Liver (tissue), 9 donors: ENCODE measurements around the gene DCAF16. TPM values are rescaled to one million over a fixed set of nuclear protein-coding genes. Genes with fewer than 3 reads are reported as not detected.

Experiments
- DNase-seq: peaks from one replicate; pipeline ENCODE4 v3.0.0-alpha.2; 2017; ENCODE audit warnings: low spot score
- H3K27ac ChIP-seq, 2 donors: one replicate each; pipeline ENCODE4 v1.7.0; 2013; ENCODE audit warnings: inconsistent platforms in 2 of 2, low read length in 2 of 2, control low read depth in 1 of 2, low read depth in 1 of 2, mild to moderate bottlenecking in 1 of 2
- H3K27me3 ChIP-seq, 4 donors: one replicate each; pipeline versions ENCODE4 v1.6.1 to v1.7.0; 2013; ENCODE audit warnings: low read length in 3 of 4, inconsistent platforms in 1 of 4, mild to moderate bottlenecking in 1 of 4, moderate library complexity in 1 of 4; ENCODE audit not compliant: control insufficient read depth in 4 of 4, insufficient read depth in 4 of 4
- H3K36me3 ChIP-seq, 4 donors: one replicate each; pipeline versions ENCODE4 v1.6.1 to v1.7.0; 2013; ENCODE audit warnings: low read length in 3 of 4, mild to moderate bottlenecking in 3 of 4, low read depth in 1 of 4, moderate library complexity in 1 of 4; ENCODE audit not compliant: control insufficient read depth in 4 of 4, insufficient read depth in 3 of 4
- H3K4me1 ChIP-seq, 4 donors: one replicate each; pipeline versions ENCODE4 v1.6.1 to v1.7.0; 2013; ENCODE audit warnings: low read length in 3 of 4, mild to moderate bottlenecking in 3 of 4, moderate library complexity in 1 of 4; ENCODE audit not compliant: control insufficient read depth in 4 of 4, insufficient read depth in 4 of 4
- H3K4me3 ChIP-seq, 3 donors: one replicate each; pipeline versions ENCODE4 v1.6.1 to v1.7.0; 2013; ENCODE audit warnings: low read length in 3 of 3, control low read depth in 1 of 3, low read depth in 1 of 3, mild to moderate bottlenecking in 1 of 3
- H3K9ac ChIP-seq, 2 donors: one replicate each; pipeline ENCODE4 v1.7.0; 2013; ENCODE audit warnings: low read length in 2 of 2, mild to moderate bottlenecking in 2 of 2, moderate library complexity in 2 of 2, control low read depth in 1 of 2, low read depth in 1 of 2
- H3K9me3 ChIP-seq, 4 donors: one replicate each; pipeline versions ENCODE4 v1.6.1 to v1.7.0; 2013; ENCODE audit warnings: low read length in 3 of 4; ENCODE audit not compliant: control insufficient read depth in 4 of 4
- ATF3 ChIP-seq: IDR thresholded peaks from 2 replicates; pipeline ENCODE4 v1.6.1; 2016; ENCODE audit warnings: antibody characterized with exemption
- EGR1 ChIP-seq, 2 donors: IDR thresholded peaks; 2 replicates each; pipeline ENCODE4 v1.6.1; 2016 to 2018; ENCODE audit warnings: antibody characterized with exemption in 2 of 2, low read depth in 2 of 2
- FOXA1 ChIP-seq: IDR thresholded peaks from 2 replicates; pipeline ENCODE4 v1.6.1; 2016; ENCODE audit warnings: antibody characterized with exemption
- FOXA2 ChIP-seq: IDR thresholded peaks from 2 replicates; pipeline ENCODE4 v1.6.1; 2016; ENCODE audit warnings: antibody characterized with exemption
- RAD21 ChIP-seq, 2 donors: IDR thresholded peaks; 2 replicates each; pipeline ENCODE4 v1.6.1; 2016; ENCODE audit warnings: antibody characterized with exemption in 2 of 2, mild to moderate bottlenecking in 2 of 2
- RXRA ChIP-seq, 2 donors: IDR thresholded peaks; 2 replicates each; pipeline ENCODE4 v1.6.1; 2017 to 2018; ENCODE audit warnings: antibody characterized with exemption in 2 of 2, mild to moderate bottlenecking in 1 of 2
- SP1 ChIP-seq: IDR thresholded peaks from 2 replicates; pipeline ENCODE4 v1.6.1; 2018; ENCODE audit warnings: antibody characterized with exemption, mild to moderate bottlenecking
- TAF1 ChIP-seq: conservative IDR thresholded peaks from 2 replicates; pipeline ENCODE4 v1.6.1; 2016; ENCODE audit warnings: antibody characterized with exemption, mild to moderate bottlenecking
- YY1 ChIP-seq: IDR thresholded peaks from 2 replicates; pipeline ENCODE4 v1.6.1; 2016; ENCODE audit warnings: antibody characterized with exemption, mild to moderate bottlenecking
- ZBTB33 ChIP-seq: IDR thresholded peaks from 2 replicates; pipeline ENCODE4 v1.6.1; 2016; ENCODE audit warnings: antibody characterized with exemption
- WGBS: extraction: QIAGEN DNeasy Blood & Tissue Kit; methylation state at CpG from one replicate; pipeline ENCODE4 v1.1.7; 2013; 5-methylcytosine and 5-hydroxymethylcytosine counted together
- polyA plus RNA-seq, 2 donors: library from polyadenylated mRNA; stranded (reverse) in 1 of 2; unstranded in 1 of 2; fragments of 200-250 nt in 1 of 2; fragments of >200 nt in 1 of 2; fragmentation: Nextera tagmentation in 1 of 2; extraction: Ambion mirVana in 1 of 2; gene quantifications; one replicate each; pipeline versions ENCODE4 v1.2.1 to v1.2.3, GENCODE V29; 2013 to 2015
- total RNA-seq, 2 donors: library from RNA; depleted of rRNA; stranded (reverse); fragments of >200 nt; gene quantifications; one replicate each; pipeline ENCODE4 v1.2.3, GENCODE V29; 2014
- TF ChIP-seq, protein P1 (sequence below): IDR thresholded peaks from 2 replicates; pipeline ENCODE4 v1.6.1; 2016; ENCODE audit warnings: antibody characterized with exemption, mild to moderate bottlenecking
- TF ChIP-seq, protein P2 (sequence below): IDR thresholded peaks from 2 replicates; pipeline ENCODE4 v1.6.1; 2016; ENCODE audit warnings: antibody characterized with exemption
- TF ChIP-seq, protein P3 (sequence below): fragments of 150-350 bp; IDR thresholded peaks from 2 replicates; pipeline ENCODE4 v1.5.1; 2017; ENCODE audit warnings: improper control_type of control experiment, low read depth, low read length; ENCODE audit not compliant: missing input control
- donor health status: healthy.
- donor health status: healthy.
- donor health status: healthy.
- donor health status: healthy.
- donor health status: healthy.

DCAF16 gene
- total and polyA plus RNA-seq, 4 donors = 1.6 to 13.4 (median 5.0) TPM

DNA sequence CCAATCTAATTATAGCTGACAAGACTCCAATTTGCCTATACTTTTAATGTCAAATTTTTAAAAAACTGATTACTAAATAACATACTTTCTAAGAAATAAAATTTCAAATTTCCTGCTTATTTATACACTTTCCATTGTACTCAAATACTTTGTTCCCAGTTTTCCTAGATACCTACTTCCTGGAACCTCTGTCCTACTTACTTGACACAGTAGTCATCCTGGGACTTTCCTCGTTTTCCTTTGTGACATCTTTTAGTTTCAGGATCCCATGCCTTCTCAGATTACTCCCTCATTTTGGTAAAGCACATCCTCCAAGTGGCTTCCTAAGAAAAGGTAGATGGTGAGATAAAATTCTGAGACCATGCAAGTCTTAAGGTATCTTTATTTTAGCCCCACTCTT, 15.8 kb downstream of the DCAF16 start:
- H3K27ac ChIP-seq = no peak overlapping the region
- H3K4me3 ChIP-seq = no peak overlapping the region
- H3K4me1 ChIP-seq = no peaks in the 10 kb centered on the region
- H3K27me3 ChIP-seq = no peaks in the 10 kb centered on the region
- H3K9ac ChIP-seq = no peak overlapping the region
- H3K9me3 ChIP-seq = no peaks in the 10 kb centered on the region
- 78% methylated on average over 1 of the region's 1 CpG for WGBS
- no peak for DNase-seq
- H3K36me3 ChIP-seq = peaks cover 0 to 4% (median 2%) of the 10 kb centered on the region in 4 donors
- TF ChIP-seq EGR1 (IDR thresholded peaks at IDR 0.05; ENCODE audit: low read depth in 2 of 2) = no peak
- no peak for TF ChIP-seq ATF3
- no peak for TF ChIP-seq SP1
- no peak for TF ChIP-seq RXRA (IDR thresholded peaks at IDR 0.05)
- TF ChIP-seq RAD21 (IDR thresholded peaks at IDR 0.05) = no peak
- TF ChIP-seq FOXA2 = no peak
- TF ChIP-seq TAF1 = no peak
- no peak for TF ChIP-seq YY1

GRCh38 chr4:17788956-17789355, 21.6 kb downstream of the DCAF16 start:
- Histone ChIP-seq H3K4me1 (no peaks in the 10 kb centered on the region), H3K9me3 (no peaks in the 10 kb centered on the region), H3K4me3 (no peak overlapping the region), H3K36me3 (peaks cover 0 to 4% (median 0%) of the 10 kb centered on the region in 4 donors), H3K9ac (no peak overlapping the region), H3K27ac (no peak overlapping the region), H3K27me3 (no peaks in the 10 kb centered on the region)
- TF ChIP-seq ZBTB33 = no peak
- TF ChIP-seq, protein P1, sequence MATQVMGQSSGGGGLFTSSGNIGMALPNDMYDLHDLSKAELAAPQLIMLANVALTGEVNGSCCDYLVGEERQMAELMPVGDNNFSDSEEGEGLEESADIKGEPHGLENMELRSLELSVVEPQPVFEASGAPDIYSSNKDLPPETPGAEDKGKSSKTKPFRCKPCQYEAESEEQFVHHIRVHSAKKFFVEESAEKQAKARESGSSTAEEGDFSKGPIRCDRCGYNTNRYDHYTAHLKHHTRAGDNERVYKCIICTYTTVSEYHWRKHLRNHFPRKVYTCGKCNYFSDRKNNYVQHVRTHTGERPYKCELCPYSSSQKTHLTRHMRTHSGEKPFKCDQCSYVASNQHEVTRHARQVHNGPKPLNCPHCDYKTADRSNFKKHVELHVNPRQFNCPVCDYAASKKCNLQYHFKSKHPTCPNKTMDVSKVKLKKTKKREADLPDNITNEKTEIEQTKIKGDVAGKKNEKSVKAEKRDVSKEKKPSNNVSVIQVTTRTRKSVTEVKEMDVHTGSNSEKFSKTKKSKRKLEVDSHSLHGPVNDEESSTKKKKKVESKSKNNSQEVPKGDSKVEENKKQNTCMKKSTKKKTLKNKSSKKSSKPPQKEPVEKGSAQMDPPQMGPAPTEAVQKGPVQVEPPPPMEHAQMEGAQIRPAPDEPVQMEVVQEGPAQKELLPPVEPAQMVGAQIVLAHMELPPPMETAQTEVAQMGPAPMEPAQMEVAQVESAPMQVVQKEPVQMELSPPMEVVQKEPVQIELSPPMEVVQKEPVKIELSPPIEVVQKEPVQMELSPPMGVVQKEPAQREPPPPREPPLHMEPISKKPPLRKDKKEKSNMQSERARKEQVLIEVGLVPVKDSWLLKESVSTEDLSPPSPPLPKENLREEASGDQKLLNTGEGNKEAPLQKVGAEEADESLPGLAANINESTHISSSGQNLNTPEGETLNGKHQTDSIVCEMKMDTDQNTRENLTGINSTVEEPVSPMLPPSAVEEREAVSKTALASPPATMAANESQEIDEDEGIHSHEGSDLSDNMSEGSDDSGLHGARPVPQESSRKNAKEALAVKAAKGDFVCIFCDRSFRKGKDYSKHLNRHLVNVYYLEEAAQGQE = no peak
- TF ChIP-seq RAD21 (IDR thresholded peaks at IDR 0.05) = no peak
- TF ChIP-seq FOXA1 = no peak
- TF ChIP-seq YY1 = no peak
- TF ChIP-seq, protein P2, sequence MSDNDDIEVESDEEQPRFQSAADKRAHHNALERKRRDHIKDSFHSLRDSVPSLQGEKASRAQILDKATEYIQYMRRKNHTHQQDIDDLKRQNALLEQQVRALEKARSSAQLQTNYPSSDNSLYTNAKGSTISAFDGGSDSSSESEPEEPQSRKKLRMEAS = no peak
- no peak for TF ChIP-seq SP1
- no peak for DNase-seq

GRCh38 chr4:17787315-17787714, 23.2 kb downstream of the DCAF16 start:
- Histone ChIP-seq H3K9ac (no peak overlapping the region), H3K27ac (no peak overlapping the region), H3K9me3 (no peaks in the 10 kb centered on the region), H3K36me3 (no peaks in the 10 kb centered on the region), H3K27me3 (peaks cover 0 to 2% (median 0%) of the 10 kb centered on the region in 4 donors), H3K4me1 (no peaks in the 10 kb centered on the region), H3K4me3 (no peak overlapping the region)
- no peak for DNase-seq
- WGBS = 92% methylated on average over 5 of the region's 5 CpGs
- TF ChIP-seq, protein P1 = no peak
- TF ChIP-seq, protein P3, sequence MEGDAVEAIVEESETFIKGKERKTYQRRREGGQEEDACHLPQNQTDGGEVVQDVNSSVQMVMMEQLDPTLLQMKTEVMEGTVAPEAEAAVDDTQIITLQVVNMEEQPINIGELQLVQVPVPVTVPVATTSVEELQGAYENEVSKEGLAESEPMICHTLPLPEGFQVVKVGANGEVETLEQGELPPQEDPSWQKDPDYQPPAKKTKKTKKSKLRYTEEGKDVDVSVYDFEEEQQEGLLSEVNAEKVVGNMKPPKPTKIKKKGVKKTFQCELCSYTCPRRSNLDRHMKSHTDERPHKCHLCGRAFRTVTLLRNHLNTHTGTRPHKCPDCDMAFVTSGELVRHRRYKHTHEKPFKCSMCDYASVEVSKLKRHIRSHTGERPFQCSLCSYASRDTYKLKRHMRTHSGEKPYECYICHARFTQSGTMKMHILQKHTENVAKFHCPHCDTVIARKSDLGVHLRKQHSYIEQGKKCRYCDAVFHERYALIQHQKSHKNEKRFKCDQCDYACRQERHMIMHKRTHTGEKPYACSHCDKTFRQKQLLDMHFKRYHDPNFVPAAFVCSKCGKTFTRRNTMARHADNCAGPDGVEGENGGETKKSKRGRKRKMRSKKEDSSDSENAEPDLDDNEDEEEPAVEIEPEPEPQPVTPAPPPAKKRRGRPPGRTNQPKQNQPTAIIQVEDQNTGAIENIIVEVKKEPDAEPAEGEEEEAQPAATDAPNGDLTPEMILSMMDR = no peak
- TF ChIP-seq ZBTB33 = no peak
- TF ChIP-seq ATF3 = no peak
- no peak for TF ChIP-seq SP1
